Measurements from ENCODE around the gene GRIK1. TPM values are rescaled to one million over a fixed set of nuclear protein-coding genes. Genes with fewer than 3 reads are reported as not detected.

Gene GRIK1
- total RNA-seq, 4 donors from 2014 or later: 0.30 to 0.76 (median 0.36) TPM

- intact Hi-C loops (cut with DNase I; ENCODE audit: low total_unique reads): no loop called here
- TF ChIP-seq POLR2A (IDR thresholded peaks at IDR 0.05) (no peak), CTCF (IDR thresholded peaks at IDR 0.05) (no peak)
- DNase-seq (ENCODE audit: low spot score in 2 of 2): no peak
- no peak overlapping the region for H3K4me3 ChIP-seq (ENCODE audit: low read depth, poor library complexity, severe bottlenecking)
- 35 to 68% methylated on average over 1 of the region's 1 CpG for WGBS, 2 donors
These were observed 312.9 kb downstream of the GRIK1 start for GRCh38 chr21:29626801-29627470.

- TF ChIP-seq POLR2A (IDR thresholded peaks at IDR 0.05): no peak
- TF ChIP-seq CTCF (IDR thresholded peaks at IDR 0.05): no peak
- intact Hi-C loops (cut with DNase I; ENCODE audit: low total_unique reads): no loop called here
- no peak for DNase-seq (ENCODE audit: low spot score in 2 of 2)
- WGBS, 2 donors: 95 to 98% methylated on average over 3 of the region's 3 CpGs
- no peak overlapping the region for H3K4me3 ChIP-seq (ENCODE audit: low read depth, poor library complexity, severe bottlenecking)
These were observed 313.8 kb downstream of the GRIK1 start for GRCh38 chr21:29625990-29626389.

- TF ChIP-seq POLR2A (IDR thresholded peaks at IDR 0.05): no peak
- no peak for TF ChIP-seq CTCF (IDR thresholded peaks at IDR 0.05)
- no peak for DNase-seq (ENCODE audit: low spot score in 2 of 2)
- H3K4me3 ChIP-seq (ENCODE audit: low read depth, poor library complexity, severe bottlenecking): no peak overlapping the region
- intact Hi-C loops (cut with DNase I; ENCODE audit: low total_unique reads): no loop called here
- WGBS, 2 donors: 87 to 89% methylated on average over 6 of the region's 6 CpGs
These were observed 315.0 kb downstream of the GRIK1 start for GRCh38 chr21:29624776-29625175.

GRCh38 chr21:29621525-29621924 lies 318.3 kb downstream of the GRIK1 start:
- intact Hi-C loops (cut with DNase I; ENCODE audit: low total_unique reads): no loop called here
- H3K4me3 ChIP-seq (ENCODE audit: low read depth, poor library complexity, severe bottlenecking): no peak overlapping the region
- TF ChIP-seq CTCF (IDR thresholded peaks at IDR 0.05) (no peak), POLR2A (IDR thresholded peaks at IDR 0.05) (no peak)
- no peak for DNase-seq (ENCODE audit: low spot score in 2 of 2)

- no peak overlapping the region for H3K4me3 ChIP-seq (ENCODE audit: low read depth, poor library complexity, severe bottlenecking)
- intact Hi-C loops (cut with DNase I; ENCODE audit: low total_unique reads): no loop called here
- no peak for DNase-seq (ENCODE audit: low spot score in 2 of 2)
- WGBS, 2 donors: 68 to 69% methylated on average over 6 of the region's 6 CpGs
- TF ChIP-seq CTCF (IDR thresholded peaks at IDR 0.05): no peak
- no peak for TF ChIP-seq POLR2A (IDR thresholded peaks at IDR 0.05)
These were observed 323.5 kb downstream of the GRIK1 start for GRCh38 chr21:29616209-29616751.

- intact Hi-C loops (cut with DNase I; ENCODE audit: low total_unique reads): no loop called here
- no peak overlapping the region for H3K4me3 ChIP-seq (ENCODE audit: low read depth, poor library complexity, severe bottlenecking)
- WGBS, 2 donors: 73 to 93% methylated on average over 3 of the region's 3 CpGs
- DNase-seq (ENCODE audit: low spot score in 2 of 2): no peak
- no peak for TF ChIP-seq CTCF (IDR thresholded peaks at IDR 0.05)
- TF ChIP-seq POLR2A (IDR thresholded peaks at IDR 0.05): no peak
These were observed 325.9 kb downstream of the GRIK1 start for GRCh38 chr21:29613877-29614276.
